MM.1S (cell line): ENCODE data around the gene ELOVL2.

Source experiments
- CTCF ChIP-seq: fragments of 300-600 bp; sonication (generic); IDR thresholded peaks from 2 replicates; pipeline ENCODE4 v1.5.1; 2016; ENCODE audit warnings: antibody characterized with exemption, low read length, mixed read lengths
- EZH2 ChIP-seq: fragments of 300-600 bp; sonication (generic); optimal IDR thresholded peaks from 2 replicates; pipeline ENCODE3; 2017; ENCODE audit warnings: low read depth, mild to moderate bottlenecking, antibody characterized with exemption, low read length, mixed read lengths

GRCh38 chr6:11016452-11016851 is 27.7 kb downstream of the ELOVL2 start:
- TF ChIP-seq CTCF (no peak), EZH2 (no peak)
